HG03196 (cell line): Measurements from ENCODE around the gene RNF144B.

Experiments
- ATAC-seq: cut with Tn5 transposase; IDR thresholded peaks from one replicate; pipeline ENCODE4 v1.9.1; 2021; ENCODE audit not compliant: unreplicated experiment

Gene RNF144B

GRCh38 chr6:18478610-18479009, 91.5 kb downstream of the RNF144B start:
- no peak for ATAC-seq

GRCh38 chr6:18481870-18482269, 94.7 kb downstream of the RNF144B start:
- no peak for ATAC-seq

DNA sequence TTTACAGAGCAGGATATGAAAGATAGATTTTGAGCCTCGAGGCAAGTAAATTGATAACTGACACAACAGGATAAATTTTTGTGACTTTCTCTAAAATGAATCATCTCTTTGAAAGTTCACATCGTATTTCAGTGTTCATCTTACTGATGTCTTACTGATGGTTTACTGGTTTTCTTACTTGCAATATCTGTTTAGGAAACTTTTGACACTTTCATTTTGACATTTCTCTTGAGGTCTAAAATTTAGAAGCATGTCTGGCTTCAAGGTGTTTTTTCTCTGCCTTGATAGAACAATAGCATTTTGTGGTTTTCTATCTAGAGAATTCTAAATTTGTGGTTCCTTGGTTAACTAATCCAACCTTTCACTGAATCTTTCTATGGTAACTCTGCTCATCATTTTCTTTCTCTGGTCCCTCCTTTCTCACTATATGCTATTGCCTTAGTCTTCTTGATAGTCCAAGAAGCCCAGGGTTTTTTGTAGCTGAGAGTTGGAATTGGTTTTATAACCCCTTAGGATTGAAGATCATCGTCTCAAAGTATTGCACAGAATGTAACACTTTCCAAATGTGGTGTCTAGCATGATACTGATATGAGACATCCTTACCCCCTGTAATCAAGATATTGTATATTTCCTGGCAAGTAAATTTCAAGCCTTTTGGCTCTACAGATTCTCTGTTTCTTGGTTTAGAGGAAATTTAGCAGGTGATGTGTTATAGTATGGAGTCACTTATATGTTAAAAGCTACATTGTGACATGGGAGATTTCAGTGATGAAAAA, 98.7 kb downstream of the RNF144B start:
- no peak for ATAC-seq

DNA sequence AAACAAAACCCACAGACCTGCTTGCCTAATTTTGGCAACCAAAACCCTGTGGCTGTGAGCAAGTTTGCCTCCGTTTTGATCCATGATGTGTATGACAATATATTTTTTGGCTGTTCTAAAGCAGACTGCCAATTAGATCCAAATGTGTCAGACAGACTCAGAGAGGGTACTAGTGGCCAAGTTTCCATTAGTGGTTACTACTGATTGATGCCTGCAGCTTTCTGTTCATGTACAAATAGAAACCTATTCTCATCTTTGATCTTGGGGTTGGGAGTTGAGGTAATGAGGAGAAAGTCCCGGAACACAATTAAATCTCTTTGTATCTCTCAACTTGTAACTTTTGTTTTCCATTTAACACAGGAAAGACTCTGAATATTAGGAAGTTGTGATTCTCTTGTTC, 100.9 kb downstream of the RNF144B start:
- no peak for ATAC-seq

- no peak for ATAC-seq
Observed at GRCh38 chr6:18488526-18489270, 101.5 kb downstream of the RNF144B start.

DNA sequence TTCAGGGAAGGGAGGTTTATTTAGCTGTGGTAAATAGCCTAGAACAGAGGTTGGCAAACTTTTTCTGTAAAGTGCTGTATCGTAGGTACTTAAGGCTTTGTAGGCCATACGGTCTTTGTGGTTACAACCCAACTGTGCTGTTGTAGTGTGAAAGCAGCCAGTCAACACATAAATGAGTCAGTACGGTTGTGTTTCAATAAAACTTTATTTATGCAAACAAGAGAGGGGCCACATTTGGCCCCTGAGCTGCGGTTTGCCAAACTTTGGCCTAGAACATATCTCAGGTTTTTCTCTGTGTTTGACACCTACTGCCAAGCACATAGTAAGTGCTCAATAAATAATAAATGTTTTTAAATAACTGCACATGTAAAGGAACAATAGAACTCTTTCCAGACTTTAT, 102.2 kb downstream of the RNF144B start:
- no peak for ATAC-seq

DNA sequence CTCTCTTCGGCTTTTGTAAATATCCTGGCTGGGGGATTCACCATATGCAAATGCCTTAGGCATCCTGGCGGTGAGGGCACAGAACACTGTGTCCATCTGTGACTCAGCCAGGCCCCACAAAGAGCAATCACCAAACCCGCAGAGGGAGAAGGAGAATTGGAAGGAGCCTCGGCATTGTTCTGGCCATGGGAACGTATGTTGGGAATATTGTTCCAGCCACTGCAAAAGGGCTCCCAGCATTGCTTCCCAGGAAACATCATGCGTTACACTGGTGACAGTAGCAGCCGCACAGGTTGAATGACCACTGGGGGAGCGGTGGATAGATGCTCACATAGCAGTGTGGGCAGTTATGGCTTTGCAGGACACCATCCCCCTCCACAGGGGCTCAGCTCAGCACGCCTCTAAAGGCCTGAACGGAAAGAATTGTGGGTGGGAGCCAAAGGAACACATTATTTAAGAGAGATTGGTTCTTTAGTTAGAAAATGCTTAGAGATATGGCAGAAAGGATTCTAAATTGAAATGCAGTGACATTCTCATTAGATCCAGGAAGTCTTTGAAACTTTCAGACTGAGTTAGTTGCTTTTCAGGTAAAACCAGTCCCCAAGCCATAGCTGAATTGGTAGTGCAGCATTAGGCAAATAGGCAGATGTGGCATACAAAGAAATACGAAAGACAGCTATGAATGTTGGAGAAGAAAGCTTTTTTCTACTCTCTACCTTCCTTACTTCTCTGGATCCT, 104.3 kb downstream of the RNF144B start:
- ATAC-seq = no peak

- ATAC-seq = no peak
Observed at GRCh38 chr6:18492972-18493371, 105.8 kb downstream of the RNF144B start.

DNA sequence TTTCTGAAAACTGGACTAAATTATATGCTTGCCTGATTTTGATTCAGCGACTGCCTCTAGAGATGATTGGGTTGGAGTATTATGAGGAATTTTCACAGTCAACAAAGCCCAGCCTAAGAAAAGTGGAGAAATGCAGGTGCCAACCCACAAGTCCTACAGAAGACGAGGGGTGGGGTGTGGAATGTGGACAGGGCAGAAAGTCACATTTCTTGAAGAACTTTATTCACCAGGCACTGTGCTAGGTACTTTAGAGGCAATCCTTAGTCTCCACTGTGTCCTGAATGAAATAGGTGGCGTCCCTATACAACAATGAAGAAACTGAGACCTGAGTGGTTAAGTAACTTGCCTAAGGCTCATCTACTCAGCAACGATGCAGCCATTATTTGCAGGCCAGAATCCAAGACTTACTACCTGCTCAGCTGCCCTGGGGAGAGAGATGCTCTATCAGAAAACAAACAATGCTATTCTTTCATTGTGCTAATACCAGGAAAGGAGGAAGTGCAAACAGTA, 106.3 kb downstream of the RNF144B start:
- no peak for ATAC-seq

- ATAC-seq = no peak
Observed at GRCh38 chr6:18493925-18494324, 106.8 kb downstream of the RNF144B start.

DNA sequence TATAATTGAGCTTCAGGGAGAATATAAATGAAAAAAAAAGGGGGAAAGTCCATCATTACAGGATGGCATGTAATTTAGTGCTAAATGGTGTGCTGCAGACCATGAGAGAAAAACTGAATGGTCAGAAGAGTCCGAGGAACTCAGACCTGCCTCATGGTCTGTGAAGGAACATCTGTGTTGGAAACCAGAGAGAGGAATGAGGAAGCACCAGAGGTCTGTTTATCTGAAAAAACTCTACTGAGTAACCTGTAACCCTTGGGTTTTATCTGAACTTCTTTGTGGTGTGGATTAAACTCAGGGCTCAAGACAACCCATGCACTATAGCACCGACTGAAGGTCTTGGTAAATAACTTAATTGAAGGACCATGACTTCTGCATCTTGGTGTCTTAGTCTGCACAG, 108.1 kb downstream of the RNF144B start:
- ATAC-seq = no peak

DNA sequence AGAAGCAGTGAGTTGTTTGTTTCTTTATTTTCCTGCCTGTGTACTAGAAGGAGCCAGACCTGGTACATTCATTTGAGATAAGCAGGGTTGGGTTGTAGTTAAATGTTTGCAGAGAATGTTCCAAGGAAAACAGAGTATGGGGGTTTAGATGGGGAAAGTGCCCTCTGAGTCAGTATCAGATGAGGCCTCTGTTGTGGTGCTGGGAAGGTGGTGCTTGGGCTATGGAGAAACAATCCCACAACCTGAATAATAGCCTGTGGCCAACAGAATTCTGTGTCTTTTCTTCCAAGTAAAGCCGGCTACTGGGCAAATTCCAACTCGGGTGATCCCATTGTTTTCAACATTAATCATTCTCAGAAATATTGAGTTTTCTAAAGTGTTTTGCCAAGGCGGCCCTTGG, 109.3 kb downstream of the RNF144B start:
- no peak for ATAC-seq

DNA sequence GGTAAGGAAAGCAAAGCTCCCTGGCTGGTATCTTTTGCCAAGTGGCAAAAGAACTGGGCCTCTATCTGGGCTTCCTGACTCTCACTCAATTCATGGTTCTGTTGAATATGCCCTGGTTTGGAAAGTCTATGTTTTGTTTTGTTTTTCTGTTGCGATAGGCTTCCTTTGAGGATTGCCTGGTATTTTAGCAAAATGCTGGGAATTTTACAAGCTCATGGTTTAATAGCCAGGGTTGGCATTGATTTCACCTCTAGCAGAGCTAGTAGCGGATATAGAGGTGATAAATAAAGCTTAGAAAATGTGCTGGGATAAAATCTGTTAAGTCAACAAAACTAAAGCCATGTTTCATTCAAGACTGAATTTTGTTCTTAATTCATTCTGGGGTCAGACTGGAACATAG, 109.9 kb downstream of the RNF144B start:
- ATAC-seq = no peak

- no peak for ATAC-seq
Observed at GRCh38 chr6:18498408-18498807, 111.3 kb downstream of the RNF144B start.

DNA sequence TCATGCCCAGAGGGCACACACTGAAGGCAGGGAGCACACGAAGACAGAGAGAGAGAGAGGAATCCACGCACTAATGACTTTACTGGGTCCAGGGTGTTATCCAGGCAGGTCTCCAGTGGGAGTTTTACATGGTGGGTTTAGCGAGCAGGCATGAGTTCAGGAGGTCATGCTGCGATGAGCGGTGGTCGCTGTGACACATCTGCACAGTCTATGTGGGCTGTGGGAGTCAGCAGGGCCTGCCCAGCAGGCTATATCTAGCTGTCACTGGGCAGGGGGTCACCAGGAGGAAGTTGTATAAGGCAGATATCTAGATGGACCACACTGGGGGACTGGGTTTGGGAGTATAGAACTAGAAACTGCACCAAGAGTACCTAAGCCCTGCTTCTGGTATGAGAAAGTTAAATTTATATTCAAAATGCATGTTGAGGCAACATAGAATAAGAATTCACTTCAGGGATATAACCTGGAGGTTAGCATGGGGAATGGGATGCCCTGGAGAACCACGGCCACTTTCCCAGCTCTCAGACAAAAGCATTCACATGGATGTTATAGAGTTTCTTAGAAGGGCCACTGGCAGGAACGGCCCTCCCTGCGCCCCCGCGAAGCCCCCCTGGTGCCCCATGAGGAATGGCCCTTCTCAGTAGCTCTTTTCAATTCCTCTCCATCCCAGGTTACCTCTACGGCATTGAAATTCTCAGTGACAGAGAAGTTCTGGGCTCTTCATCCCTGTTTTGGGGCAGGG, 113.9 kb downstream of the RNF144B start:
- ATAC-seq = no peak

DNA sequence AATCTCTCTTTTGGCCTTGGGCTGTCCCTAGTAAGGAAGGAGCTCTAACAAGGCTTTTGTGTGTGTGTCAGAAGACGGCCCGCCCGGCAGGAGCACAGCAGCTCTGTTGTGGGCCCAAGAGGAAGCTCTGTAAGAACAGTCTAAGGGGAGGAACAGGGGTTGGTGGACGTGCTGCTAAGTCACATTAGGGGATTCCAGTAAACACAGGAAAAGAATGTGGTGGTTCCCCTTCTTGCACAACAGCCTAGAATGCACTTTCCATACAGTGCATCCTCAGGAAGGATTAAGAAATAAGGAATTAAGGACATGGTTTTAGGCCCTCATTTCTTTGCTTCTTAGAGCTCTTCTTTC, 114.5 kb downstream of the RNF144B start:
- no peak for ATAC-seq

DNA sequence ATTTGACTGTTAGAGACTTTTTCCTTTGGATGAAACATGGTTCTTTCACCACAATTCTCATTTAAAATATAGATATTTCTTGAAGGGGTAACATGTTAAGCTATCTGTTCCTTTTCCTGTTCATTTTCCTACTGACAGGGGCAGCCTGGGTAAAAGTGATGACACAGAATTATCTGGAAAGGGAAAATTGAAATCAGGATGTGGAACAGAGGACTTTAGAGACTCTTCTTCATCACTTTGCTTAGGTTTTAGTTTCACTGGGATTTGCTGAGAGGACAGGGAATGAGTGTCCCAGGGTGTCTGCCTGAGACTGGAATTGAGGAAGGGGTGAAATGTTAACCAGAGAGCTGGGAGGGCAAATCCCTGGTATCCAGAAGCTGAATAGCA, 116.0 kb downstream of the RNF144B start:
- ATAC-seq = no peak

- ATAC-seq = no peak
Observed at GRCh38 chr6:18503593-18504231, 116.6 kb downstream of the RNF144B start.

GRCh38 chr6:18504232-18504596, 117.1 kb downstream of the RNF144B start:
- no peak for ATAC-seq

DNA sequence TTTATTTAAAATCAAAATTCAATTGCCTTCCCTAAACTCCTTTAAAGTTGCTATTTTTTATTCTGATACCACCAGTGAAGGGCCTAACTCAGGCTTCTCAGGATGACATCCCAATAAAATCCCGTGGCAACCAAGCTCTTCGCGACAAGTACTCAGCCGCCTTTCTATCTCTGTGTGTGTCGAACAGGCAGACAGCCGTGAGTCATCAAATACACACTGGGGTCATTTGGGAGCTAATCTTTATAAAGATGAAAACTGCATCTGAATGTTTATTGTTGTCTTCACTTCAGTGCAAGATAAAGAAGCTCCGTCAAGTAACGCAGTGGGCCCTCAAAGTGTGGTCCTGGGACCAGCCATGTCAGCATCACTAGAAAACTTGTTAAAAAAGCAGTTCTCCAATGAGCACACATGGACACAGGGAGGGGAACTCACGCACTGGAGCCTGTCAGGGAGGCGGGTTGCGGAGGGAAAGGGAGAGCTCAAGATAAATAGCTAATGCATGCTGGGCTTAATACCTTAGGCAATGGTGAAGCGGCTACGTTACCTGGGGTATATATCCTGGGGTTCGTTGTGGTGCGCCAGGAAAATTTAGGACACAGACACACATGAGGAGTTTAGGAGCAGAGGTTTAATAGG, 119.3 kb downstream of the RNF144B start:
- ATAC-seq = no peak
